Measurements from ENCODE around the gene SMAD5. TPM values are rescaled to one million over a fixed set of nuclear protein-coding genes. Genes with fewer than 3 reads are reported as not detected.

Gene SMAD5
- total and polyA plus RNA-seq, 2 donors from 2014 or later: 9.9 to 67.7 TPM

DNA sequence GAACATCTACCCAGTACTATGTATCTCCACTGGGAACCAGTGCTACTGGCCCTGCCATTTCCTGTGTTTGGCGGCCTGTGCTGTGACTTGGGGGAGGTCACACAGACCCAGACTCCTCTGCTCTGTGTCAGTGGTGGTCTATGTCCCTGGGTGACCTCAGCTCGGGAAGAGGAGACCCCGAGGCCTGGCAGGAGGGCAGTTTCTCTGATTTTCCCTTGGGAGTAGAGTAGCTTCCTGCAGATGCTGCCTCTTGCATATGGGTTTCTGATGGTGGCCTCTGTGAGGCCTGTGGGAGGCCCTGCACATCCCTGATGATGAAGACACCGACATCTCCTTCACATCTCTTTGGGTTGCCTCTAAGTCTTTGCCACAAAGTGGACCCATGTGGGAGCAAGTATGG, 73.3 kb downstream of the SMAD5 start:
- Histone ChIP-seq H3K4me1 (ENCODE audit: control insufficient read depth in 2 of 3, insufficient read depth in 2 of 3, low read depth in 1 of 3, low read length in 3 of 3) (no peaks in the 10 kb centered on the region), H3K9me3 (ENCODE audit: control insufficient read depth in 2 of 3, insufficient read depth in 1 of 3, low read length in 3 of 3) (no peaks in the 10 kb centered on the region), H3K27me3 (ENCODE audit: control insufficient read depth, insufficient read depth, low read length) (no peaks in the 10 kb centered on the region), H3K27ac (ENCODE audit: low read depth in 2 of 2, low read length in 2 of 2) (no peak overlapping the region), H3K4me3 (ENCODE audit: low read length in 3 of 3) (no peak overlapping the region), H3K9ac (ENCODE audit: low read length in 3 of 3) (no peak overlapping the region), H3K36me3 (ENCODE audit: control insufficient read depth in 2 of 3, insufficient read depth in 3 of 3, low read length in 3 of 3) (no peaks in the 10 kb centered on the region)
- TF ChIP-seq, protein P1, sequence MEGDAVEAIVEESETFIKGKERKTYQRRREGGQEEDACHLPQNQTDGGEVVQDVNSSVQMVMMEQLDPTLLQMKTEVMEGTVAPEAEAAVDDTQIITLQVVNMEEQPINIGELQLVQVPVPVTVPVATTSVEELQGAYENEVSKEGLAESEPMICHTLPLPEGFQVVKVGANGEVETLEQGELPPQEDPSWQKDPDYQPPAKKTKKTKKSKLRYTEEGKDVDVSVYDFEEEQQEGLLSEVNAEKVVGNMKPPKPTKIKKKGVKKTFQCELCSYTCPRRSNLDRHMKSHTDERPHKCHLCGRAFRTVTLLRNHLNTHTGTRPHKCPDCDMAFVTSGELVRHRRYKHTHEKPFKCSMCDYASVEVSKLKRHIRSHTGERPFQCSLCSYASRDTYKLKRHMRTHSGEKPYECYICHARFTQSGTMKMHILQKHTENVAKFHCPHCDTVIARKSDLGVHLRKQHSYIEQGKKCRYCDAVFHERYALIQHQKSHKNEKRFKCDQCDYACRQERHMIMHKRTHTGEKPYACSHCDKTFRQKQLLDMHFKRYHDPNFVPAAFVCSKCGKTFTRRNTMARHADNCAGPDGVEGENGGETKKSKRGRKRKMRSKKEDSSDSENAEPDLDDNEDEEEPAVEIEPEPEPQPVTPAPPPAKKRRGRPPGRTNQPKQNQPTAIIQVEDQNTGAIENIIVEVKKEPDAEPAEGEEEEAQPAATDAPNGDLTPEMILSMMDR (IDR thresholded peaks at IDR 0.05; ENCODE audit: borderline replicate concordance, extremely low read depth, insufficient read depth): no peak
- FAIRE-seq: no peak
- intact Hi-C loops (cut with DNase I): no loop called here
- no peak for DNase-seq

DNA sequence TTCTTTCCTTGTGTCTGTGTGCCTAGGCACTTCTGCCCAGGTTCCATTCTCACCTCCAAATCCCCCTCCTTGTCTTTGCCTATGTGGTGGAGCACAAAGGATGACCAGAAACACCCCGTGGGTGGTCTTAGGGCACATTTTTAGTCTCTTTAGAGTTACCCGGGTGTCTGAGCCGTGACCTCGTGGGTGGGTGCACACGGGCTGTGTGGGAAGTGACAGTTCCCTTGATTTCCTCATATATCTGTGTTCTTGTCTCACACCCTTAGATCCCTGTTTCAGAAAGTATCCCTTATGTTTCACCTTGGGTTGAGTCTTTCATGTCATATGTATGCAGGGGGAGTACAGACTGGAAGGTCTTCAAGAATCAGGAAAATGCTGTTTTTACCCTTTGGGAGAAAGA, 73.7 kb downstream of the SMAD5 start:
- Histone ChIP-seq H3K36me3 (ENCODE audit: control insufficient read depth in 2 of 3, insufficient read depth in 3 of 3, low read length in 3 of 3) (no peaks in the 10 kb centered on the region), H3K27ac (ENCODE audit: low read depth in 2 of 2, low read length in 2 of 2) (no peak overlapping the region), H3K4me3 (ENCODE audit: low read length in 3 of 3) (no peak overlapping the region), H3K9ac (ENCODE audit: low read length in 3 of 3) (no peak overlapping the region), H3K9me3 (ENCODE audit: control insufficient read depth in 2 of 3, insufficient read depth in 1 of 3, low read length in 3 of 3) (no peaks in the 10 kb centered on the region), H3K27me3 (ENCODE audit: control insufficient read depth, insufficient read depth, low read length) (no peaks in the 10 kb centered on the region), H3K4me1 (ENCODE audit: control insufficient read depth in 2 of 3, insufficient read depth in 2 of 3, low read depth in 1 of 3, low read length in 3 of 3) (no peaks in the 10 kb centered on the region)
- intact Hi-C loops (cut with DNase I): no loop called here
- FAIRE-seq (no peak), DNase-seq (no peak)
- TF ChIP-seq, protein P1 (IDR thresholded peaks at IDR 0.05; ENCODE audit: borderline replicate concordance, extremely low read depth, insufficient read depth): no peak

DNA sequence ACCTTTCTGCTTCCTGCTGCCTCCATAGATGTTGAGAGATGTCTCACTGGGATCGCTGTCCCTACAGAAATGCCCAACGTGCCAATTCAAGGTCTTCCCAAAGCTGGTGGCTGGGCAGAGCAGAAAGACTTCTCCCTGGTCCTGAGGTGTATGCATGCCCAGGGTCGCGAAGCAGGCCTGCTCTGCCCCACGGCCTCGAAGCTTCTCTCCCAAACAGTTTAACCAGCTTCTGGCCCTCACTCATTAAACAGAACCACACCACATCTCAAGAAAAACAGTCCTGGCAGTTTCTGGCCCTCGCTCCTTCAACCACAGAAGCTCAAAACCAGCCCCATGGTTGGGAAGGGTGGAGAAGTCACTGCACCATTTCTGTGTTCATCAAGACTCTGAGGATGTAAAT, 75.0 kb downstream of the SMAD5 start:
- no peaks in the 10 kb centered on the region for H3K36me3 ChIP-seq (ENCODE audit: control insufficient read depth in 2 of 3, insufficient read depth in 3 of 3, low read length in 3 of 3)
- no peaks in the 10 kb centered on the region for H3K27me3 ChIP-seq (ENCODE audit: control insufficient read depth, insufficient read depth, low read length)
- TF ChIP-seq, protein P1 (IDR thresholded peaks at IDR 0.05; ENCODE audit: borderline replicate concordance, extremely low read depth, insufficient read depth): no peak
- no peak overlapping the region for H3K4me3 ChIP-seq (ENCODE audit: low read length in 3 of 3)
- no peaks in the 10 kb centered on the region for H3K4me1 ChIP-seq (ENCODE audit: control insufficient read depth in 2 of 3, insufficient read depth in 2 of 3, low read depth in 1 of 3, low read length in 3 of 3)
- intact Hi-C loops (cut with DNase I): no loop called here
- DNase-seq (peak in 1 of 5 donors; percentile 20), FAIRE-seq (no peak)
- H3K9me3 ChIP-seq (ENCODE audit: control insufficient read depth in 2 of 3, insufficient read depth in 1 of 3, low read length in 3 of 3): no peaks in the 10 kb centered on the region
- H3K27ac ChIP-seq (ENCODE audit: low read depth in 2 of 2, low read length in 2 of 2): no peak overlapping the region
- no peak overlapping the region for H3K9ac ChIP-seq (ENCODE audit: low read length in 3 of 3)

DNA sequence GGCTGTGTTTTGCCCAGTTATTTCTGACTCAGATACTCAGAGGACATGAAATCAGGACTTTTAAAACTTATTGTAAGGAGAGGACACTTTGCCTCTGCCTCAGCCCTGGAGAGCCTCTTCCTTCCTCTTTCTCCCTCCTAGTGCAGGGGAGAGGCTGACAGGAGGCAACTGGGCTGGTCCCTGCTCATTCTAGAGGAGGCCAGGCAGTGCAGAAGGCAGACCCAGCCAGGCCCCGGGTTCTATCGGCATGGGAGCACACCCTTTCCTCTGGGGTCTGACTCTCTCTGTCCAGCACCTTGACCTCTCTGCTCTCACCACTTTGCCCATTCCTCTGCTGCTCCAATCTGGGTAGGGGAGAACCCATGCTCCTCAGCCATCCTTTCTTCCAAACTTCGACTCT, 76.3 kb downstream of the SMAD5 start:
- no peaks in the 10 kb centered on the region for H3K27me3 ChIP-seq (ENCODE audit: control insufficient read depth, insufficient read depth, low read length)
- DNase-seq: peak in 1 of 5 donors; percentile 4
- intact Hi-C loops (cut with DNase I): no loop called here
- H3K36me3 ChIP-seq (ENCODE audit: control insufficient read depth in 2 of 3, insufficient read depth in 3 of 3, low read length in 3 of 3): no peaks in the 10 kb centered on the region
- no peaks in the 10 kb centered on the region for H3K4me1 ChIP-seq (ENCODE audit: control insufficient read depth in 2 of 3, insufficient read depth in 2 of 3, low read depth in 1 of 3, low read length in 3 of 3)
- no peak overlapping the region for H3K9ac ChIP-seq (ENCODE audit: low read length in 3 of 3)
- TF ChIP-seq, protein P1 (IDR thresholded peaks at IDR 0.05; ENCODE audit: borderline replicate concordance, extremely low read depth, insufficient read depth): no peak
- no peak overlapping the region for H3K4me3 ChIP-seq (ENCODE audit: low read length in 3 of 3)
- no peaks in the 10 kb centered on the region for H3K9me3 ChIP-seq (ENCODE audit: control insufficient read depth in 2 of 3, insufficient read depth in 1 of 3, low read length in 3 of 3)
- no peak overlapping the region for H3K27ac ChIP-seq (ENCODE audit: low read depth in 2 of 2, low read length in 2 of 2)
- FAIRE-seq: no peak
